GM18505 (cell line): ENCODE data around the gene AFG1L.

Experiments
- ATAC-seq: cut with Tn5 transposase; IDR thresholded peaks from one replicate; pipeline ENCODE4 v1.9.1; 2021; ENCODE audit not compliant: unreplicated experiment
- POLR2A ChIP-seq: IDR thresholded peaks from 4 replicates; pipeline ENCODE4 v1.6.1; 2011; ENCODE audit warnings: borderline replicate concordance; ENCODE audit not compliant: insufficient read depth, insufficient read length; ENCODE audit errors: extremely low read depth

Gene AFG1L

DNA sequence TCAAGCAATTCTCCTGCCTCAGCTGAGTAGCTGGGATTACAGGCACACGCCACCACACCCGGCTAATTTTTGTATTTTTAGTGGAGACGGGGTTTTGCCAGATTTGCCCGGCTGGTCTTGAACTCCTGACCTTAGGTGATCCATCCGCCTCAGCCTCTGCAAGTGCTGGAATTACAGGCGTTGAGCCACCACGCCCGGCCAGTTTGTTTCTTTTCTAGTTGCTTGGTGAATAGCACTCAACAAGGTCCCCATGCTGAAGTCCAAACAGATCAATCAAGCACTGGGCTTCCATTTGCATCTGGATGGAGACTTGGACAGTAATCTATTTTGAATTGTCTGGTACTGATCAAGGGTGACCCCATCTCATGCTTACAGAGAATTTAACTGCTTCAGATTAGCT lies 157.0 kb downstream of the AFG1L start:
- TF ChIP-seq POLR2A = no peak
- ATAC-seq = no peak

DNA sequence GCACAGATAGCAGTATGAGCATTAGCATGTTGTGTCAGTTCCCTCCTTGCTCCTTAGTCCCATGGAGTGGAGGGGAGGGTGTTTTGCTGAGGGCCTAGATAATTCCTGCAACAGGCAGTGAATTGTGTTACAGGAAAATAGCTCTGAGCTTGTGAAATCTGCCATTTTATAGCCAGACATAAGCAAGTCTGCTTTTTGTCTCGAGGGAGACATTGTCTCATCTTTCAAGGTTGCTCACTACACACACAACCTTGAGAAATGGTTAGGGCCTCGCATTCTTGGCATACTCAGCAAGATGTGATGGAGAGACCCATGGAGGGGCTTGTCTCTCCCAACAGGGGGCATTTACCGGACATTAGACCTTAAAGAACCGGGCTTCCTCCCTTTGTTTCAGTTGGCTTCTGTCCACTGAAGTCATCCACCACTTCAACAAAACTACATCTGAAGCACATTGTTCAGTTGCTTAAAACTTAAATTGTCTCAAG lies 157.9 kb downstream of the AFG1L start:
- ATAC-seq = no peak
- TF ChIP-seq POLR2A = no peak

DNA sequence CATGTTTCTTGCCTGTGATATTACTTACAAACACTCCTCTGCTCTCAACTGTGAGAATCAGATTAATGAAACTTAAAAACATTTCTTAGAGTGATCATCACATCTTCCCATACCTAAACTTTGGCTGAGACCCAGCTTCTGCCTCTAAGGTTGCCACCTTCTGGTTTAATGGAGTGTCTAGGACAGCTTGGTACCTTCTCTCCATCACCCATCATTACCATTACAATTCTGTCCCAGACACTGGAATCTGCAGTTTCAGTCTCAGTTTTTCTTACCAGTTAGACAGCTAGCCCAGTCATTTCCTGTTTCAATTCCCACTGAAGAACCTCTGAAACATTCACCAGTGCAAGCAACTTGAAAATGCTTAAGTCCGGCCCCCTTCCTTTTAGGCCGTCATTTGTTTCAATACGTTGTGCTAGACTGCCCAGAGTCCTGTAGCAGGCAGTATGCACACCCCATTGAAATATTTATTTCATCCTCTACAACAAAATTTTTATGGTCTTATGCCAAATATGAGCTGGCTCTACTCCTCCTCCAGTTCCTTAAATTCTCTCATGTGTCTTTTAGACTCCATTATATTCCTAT lies 158.8 kb downstream of the AFG1L start:
- no peak for TF ChIP-seq POLR2A
- ATAC-seq = no peak

DNA sequence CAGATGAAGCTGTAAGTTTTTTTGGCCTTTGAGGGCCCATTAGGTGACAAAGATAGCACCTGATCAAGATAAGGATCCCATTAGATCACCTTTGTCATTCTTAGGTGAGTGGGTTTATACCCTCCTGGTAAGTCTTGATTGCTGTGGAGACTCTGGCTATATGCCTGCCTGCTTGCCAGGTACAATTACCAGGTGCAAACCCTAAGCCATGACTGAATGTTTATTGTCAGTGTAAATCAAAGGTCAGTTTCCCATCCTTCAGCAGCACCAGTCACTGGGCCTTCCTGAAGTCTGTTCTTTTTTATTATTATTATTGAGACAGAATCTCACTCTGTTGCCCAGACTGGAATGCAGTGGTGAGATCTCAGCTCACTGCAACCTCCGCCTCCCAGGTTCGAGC lies 159.5 kb downstream of the AFG1L start:
- no peak for TF ChIP-seq POLR2A
- no peak for ATAC-seq

DNA sequence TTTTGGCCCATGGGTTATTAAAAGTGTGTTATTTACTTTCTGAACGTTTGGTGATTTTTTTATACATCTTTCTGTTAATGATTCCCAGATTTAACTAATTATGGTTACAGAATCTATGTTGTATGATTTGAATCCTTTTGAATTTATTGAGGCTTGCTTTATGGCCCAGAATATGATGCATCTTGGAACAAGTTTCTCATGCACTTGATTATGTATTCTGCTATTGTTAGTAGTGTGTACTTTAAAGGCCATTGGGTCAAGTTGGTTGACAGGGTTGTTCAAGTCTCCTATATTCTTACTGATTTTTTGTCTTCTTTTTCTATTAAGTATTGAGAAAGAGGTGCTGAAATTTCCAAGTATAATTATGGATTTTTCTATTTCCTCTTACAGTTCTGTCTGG lies 160.8 kb downstream of the AFG1L start:
- no peak for ATAC-seq
- TF ChIP-seq POLR2A = no peak

DNA sequence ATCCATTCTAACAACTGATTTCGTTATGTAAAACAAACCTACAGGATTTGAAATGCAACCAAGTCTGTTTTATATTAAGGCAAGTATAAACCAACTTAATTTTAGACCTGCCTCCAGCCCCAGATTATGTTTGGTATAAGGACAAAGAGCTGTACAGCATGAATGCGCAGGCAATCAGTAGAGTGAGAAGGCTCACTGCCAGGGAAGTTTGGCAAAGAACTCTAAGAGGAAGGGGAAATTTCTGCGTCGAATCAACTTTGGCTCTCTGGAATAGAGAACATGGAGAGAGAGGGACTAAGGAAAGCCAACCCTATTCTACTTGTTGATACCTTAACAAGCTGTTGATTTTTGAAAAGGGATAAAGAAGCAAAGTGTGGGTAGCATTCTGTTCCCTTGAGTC lies 168.9 kb downstream of the AFG1L start:
- TF ChIP-seq POLR2A = no peak
- ATAC-seq = no peak

DNA sequence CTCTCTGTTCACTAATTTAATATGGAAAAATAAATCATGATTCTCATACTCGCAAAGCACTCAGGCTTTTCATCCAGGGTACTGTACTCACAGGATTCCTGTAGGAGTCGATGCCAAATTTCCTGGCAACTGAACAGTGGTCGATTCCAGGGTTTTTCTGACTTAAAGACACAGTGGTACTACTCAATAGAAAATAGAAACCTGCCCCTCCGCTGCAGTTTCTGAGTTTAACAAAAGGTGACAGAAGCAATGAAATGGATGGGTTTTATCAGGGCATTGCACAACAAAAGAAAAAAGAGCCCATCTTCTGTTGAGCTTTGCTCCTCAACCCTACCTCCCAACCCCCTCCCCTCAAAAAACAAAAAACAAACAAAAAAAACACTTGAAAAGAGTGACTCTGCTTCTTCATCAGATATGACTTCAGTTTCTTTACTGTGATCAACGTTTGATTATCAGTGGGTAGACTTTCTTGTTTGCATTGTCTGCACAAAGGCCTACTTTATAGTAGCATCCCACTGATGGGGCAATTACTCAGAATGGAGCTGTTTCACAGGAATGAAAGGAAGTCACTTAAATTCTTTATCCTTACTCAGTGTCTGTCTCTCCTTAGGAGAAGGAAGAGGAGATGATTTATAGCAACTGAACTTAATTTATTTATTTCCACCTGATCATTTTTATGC lies 169.7 kb downstream of the AFG1L start:
- TF ChIP-seq POLR2A = no peak
- ATAC-seq = no peak

DNA sequence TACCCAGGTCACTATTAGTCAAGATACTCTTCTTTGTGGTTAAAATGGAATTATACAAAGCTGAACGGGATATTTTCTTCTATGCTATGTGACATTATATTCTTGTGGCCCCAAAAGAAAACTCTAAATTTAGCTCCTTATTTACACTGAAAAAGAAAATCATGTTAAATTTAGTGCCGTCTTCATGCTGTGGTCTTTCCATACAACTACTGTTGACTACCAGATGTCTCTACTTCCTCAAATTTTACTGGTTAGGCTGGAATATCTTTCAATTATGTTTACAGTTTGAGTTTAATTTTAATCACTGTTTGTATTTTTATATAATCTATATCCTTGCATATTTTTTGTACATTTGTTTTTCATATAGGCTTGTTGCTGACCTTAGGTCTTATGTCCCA lies 170.2 kb downstream of the AFG1L start:
- TF ChIP-seq POLR2A = no peak
- ATAC-seq = no peak

DNA sequence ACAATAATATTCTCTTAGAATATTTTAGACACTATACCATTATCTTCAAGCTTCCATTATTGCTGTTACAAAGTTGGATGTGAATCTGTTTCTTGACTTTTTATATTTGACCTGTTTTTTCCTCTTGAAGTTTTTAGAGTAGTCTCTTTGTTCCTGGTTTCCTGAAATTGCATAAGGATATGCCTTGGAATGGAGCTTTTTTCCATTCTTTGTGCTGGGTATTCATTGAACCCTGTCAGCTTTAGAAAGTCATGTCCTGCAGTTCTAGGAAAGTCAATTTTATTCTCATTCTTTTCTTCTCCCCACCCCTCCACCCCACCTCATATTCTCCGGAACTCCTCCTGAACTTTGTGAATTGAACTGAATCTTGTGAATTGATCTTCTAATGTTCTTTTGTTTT lies 173.5 kb downstream of the AFG1L start:
- no peak for TF ChIP-seq POLR2A
- ATAC-seq = no peak

DNA sequence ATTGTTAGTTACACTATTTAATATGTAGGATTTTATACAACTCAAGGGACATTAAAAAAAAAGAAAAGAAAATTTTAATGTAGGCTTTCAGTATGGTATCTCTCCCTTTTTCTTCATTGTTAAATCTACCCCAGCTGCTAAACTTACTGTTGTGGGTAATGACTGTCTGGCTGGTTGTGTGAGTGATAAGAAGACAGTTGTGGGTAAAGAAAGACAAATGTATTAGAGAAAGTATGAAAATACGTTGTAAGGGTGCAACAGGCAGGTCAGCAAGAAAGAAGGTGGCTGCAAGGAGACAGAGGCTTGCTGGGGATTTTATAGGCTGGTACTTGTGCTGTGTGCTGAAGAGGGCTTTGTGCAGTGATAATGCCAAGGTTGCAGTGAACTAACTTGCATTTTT lies 174.5 kb downstream of the AFG1L start:
- no peak for ATAC-seq

DNA sequence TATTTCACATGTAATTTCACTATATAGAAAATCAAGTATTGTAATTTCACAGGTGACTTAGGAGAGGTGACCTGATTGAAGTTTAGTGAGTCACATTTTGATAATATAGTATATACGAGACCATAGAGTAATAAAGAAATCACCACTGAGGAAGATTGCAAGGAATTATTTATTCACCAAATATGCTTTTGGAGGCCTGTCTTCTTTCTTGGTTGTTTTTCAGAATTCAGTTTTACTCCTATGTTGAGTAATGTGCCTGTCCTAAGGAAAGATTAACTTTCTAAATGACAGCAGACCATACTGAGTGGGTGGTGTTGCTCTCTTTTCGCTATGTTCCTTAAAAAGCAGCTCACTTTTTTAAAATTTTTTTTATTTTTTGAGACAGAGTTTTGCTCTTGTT lies 178.3 kb downstream of the AFG1L start:
- no peak for ATAC-seq
- no peak for TF ChIP-seq POLR2A

More for the DNA sequence above, 174.5 kb downstream of the AFG1L start:
- no peak for TF ChIP-seq POLR2A

DNA sequence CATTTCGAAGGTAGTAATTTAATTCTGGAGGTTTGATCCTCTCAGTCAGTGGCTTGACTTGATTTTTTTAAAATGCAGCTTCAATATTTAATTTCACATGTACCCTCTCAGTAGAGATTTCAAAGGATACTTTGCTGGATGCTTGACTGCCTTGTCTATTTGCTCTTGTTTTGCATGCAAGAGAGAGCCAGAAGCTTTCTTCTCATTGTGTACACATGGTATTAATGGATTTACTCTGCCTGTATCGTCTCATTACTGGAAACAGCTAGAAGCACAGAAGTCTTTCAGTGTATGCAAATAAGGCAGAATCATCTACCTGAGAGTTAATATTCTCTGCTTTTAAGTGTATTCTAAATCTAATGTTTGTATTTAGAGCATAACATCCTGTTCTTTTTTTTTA lies 181.5 kb downstream of the AFG1L start:
- ATAC-seq = no peak
- no peak for TF ChIP-seq POLR2A

DNA sequence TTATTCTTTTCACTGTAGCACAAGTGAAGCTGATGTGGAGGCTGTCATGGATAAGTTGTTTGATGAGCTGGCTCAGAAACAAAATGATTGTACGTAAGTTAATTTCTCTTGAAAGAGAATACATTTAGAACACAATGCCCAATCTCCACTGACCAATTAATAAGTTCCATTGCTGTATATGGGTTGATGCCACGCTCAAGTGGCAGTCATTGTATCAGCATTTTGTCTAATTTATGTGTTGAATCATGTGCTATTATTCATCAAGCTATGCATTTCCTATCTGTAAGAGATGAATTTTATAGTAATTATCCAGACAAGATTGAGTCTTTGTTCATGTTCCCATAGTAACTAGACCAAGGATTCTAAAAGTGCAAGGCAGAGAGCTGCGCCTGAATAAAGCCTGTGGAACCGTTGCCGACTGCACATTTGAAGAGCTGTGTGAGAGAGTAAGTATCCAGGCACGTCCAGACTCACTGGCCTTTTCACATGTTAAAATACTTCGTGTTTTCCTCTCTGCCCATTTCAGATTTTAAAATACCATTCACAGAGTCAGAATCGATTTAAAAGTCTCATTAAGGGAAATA lies 182.1 kb downstream of the AFG1L start:
- no peak for TF ChIP-seq POLR2A
- ATAC-seq = no peak

DNA sequence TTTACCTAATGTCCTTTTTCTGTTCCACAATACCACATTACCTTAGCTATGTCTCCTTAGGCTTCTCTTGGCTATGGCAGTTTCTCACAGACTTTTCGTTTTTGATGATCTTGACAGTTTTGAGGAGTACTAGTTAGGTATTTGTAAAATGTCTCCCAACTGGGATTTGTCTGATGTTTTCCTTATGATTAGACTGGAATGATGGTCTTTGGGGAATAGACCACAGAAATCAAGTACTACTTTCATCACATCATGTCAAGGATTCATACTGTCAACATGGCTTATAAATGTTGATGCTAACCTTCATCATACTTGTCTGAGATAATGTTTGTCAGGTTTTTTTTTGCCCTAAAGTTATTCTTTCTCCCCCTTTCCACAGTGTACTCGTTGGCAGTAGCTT lies 187.7 kb downstream of the AFG1L start:
- no peak for TF ChIP-seq POLR2A
- no peak for ATAC-seq
